Measurements from ENCODE around the gene EXOSC3.
A peak's percentile ranks its signal among the peaks of the same experiment; 100 is the strongest.

Gene EXOSC3

DNA sequence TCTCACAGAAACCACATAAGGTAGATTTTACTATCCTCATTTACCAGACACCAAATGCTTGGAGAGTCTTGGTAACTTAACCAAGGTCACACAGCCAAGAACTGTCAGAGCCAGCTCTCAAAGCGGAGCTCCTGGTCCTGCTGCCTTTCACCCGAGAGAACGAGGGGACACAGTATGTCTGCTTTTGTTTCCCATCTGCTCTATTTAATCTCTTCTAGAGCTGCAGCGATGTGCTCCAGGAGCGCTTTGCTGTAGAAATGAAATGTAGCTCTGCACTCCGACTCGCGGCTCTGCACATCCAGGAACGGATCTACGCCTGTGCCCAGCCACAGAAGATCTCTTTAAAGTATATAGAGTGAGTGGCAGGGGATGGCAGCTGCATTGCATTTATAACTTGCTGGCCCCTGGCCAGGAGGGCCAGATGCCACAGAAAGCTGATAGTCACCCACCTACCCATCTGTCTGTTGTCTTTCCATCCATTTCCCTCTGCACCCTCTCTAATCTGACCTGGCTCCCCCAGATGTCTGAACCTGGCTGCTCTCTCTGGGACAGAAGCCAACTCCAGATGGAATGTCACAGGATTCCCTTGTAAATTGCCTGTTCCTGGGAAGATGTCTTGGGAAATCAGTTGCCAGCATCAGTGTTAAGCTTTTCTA lies 52.6 kb downstream of the EXOSC3 start:
- DNase-seq (ENCODE audit: low read depth) = no peak

DNA sequence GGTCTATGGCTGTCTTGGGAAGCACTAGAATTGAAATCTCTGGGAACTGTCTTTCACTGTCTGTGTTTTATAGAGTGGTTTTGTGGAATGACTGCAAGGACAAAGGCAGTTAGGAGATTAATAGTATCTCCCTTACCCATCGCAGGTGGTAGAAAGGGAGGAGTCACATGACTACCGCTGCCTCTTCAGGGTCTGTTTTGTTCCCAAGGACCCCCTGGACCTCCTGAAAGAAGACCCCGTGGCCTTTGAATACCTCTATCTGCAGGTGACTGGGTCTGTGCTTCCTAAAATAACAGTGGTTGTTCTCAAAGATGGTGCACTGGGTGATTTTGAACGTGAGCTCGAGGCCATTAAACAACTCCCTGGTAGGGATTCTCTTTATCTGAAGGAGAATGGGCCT lies 54.0 kb downstream of the EXOSC3 start:
- no peak for DNase-seq (ENCODE audit: low read depth)

- peak; percentile 41 for DNase-seq (ENCODE audit: low read depth)
These were observed 54.6 kb downstream of the EXOSC3 start for GRCh38 chr9:37730256-37730655.

All from ELR (cell line).